Fibroblast of the conjunctiva (primary cell): Measurements from ENCODE around the gene RASA2.
"Not testable (repeated sequence)": the region's sequence is repeated elsewhere in the genome, so short reads cannot be mapped to it uniquely, and the experiment has no call there.

Experiments
- DNase-seq: peaks from one replicate; pipeline ENCODE4 v3.0.0-alpha.2; 2010; ENCODE audit warnings: low read depth

RASA2 gene

DNA sequence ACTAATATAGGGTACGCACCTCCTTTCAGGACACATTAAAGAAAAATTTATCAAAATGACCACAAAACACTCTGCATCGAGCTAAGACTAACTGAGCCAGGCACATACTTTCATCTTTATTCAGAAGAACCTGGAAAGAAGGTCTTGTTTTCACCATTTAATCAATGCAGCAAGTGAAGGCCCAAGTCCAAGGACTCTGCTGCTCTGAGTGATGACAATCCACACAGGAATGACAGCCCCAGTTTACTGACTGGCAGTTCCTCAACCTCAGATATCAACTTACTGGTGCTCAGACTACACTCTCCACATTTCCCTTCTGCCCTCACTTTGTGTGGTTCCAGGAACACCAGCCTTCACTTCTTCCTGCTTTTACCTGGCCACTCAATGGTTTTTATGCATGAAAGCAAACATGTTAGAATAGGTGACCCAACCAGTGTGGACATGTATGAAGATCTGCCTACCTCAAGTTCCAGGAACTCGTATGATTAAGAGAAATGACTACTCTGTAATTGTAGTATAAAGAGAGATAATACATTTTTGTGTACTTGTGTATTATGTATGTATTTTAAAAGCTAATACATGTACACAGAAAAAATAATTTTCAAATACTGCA is 29.1 kb upstream of the RASA2 start:
- no peak for DNase-seq

DNA sequence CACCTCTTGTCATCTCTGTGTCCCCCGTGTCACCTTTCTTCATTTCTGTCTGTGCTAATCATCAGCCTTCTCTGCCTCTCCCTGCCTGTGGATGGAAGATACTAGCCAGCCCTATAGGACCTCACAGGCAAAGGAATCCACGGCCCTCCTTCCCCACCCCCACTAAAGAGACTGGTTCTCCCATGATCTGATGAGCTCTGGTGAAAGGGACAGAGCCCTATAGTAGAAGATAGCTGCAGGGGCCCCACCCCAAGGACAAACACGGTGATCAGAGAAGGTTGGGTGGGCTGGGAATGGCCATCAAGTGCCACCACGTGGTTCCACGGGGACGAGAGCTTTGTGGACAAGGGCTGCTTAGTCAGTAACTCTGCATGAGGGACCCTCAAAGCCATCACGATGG is 27.8 kb upstream of the RASA2 start:
- no peak for DNase-seq

DNA sequence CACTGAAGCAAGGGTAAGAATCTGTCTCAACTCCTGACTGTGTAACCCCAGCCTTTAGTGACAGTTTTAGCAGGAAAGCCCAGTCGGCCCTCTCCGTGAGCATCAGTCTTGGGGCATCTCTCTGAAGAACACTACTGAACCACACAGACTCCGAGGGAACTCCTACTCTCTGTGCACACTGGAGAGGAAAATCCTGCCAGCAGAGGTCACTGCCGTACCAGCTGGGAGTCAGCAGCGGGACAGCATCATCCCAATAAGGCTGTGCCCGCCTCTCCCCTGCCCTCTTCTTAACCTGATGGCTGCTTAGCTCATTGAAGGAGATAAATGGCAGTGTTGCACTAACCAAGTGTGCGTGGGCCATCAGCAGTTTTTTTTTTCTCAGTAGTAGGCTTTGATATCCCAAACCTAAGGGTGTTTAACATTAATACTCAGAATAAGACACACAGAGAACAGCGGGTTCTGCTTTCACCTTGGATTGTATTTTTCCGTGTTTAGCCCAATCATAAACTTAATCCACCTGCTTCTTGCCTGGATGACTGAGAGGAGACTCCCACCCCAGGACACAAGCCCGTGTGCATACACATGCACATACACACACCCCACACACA is 26.6 kb upstream of the RASA2 start:
- peak; percentile 75 for DNase-seq

DNA sequence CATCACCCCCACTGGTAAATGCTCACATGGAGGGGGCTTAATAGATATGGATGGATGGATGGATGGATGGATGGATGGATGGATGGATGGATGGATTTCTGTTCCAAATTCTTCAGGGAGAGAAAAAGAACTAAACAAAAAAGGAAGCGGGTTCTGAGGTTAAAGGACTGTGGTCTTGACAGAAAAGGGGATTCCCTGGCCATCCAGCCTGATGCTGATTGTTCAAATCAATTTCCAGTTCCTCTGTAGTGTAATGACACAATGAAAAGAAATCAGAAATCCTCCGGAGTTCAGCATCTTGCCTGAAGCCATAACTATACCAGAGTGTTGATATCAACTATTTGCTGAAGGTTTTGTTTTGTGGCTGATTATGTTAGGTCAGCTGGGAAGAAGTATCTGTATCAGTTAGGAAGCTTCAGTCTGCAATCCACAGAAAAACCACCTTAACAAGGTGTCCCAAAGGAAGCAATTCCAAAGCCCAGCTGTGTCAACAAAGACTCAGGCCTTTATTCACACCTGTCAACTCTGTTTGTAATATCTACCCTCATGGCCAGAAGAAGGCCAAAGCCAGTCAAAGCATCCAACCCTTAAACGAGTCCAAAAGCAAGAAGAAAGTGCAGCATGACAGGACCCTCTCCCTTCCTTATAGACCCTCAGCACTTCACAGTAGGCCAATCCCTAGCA is 24.5 kb upstream of the RASA2 start:
- DNase-seq, result no peak

DNA sequence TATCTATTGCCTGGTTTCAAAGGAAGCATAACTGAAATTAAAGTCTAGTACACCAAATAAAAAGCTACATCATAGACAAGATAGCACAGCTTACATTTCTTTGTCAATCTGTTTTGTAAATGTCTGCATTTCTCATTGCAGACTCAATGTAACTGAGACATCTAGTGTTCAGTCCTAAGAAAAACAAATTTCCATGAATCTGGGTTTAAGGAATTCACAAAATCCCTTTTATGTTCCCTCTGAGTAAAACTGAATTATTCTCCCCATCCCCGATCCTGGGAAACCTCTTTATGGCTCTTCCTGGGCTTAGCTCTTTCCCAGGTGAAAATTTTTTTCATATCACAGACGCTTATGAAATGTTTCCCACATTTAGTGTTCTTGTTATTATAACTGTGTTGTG is 21.6 kb upstream of the RASA2 start:
- DNase-seq, result no peak

DNA sequence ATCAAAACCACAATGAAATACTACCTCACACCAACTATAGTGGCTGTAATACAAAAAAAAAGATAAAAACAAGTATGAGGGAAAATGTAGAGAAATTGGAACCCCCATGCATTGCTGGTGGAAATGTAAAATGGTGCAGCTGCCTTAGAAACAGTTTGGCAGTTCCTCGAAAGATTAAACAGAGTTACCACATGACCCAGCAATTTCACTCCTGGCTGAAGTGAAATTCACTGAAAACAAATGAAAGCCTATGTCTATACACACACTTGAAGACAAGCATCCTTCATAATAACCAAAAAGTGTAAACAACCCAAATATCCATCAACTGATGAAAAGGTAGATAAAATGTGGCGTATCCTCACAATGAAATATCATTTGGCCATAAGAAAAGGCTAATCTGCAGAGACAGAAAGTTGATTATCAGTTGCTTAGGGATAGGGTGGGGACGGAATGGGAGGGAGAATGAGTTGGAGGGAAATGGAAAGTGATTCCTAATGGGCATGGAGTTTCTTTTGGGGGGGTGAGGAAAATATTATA is 20.1 kb upstream of the RASA2 start:
- DNase-seq, result no peak

DNA sequence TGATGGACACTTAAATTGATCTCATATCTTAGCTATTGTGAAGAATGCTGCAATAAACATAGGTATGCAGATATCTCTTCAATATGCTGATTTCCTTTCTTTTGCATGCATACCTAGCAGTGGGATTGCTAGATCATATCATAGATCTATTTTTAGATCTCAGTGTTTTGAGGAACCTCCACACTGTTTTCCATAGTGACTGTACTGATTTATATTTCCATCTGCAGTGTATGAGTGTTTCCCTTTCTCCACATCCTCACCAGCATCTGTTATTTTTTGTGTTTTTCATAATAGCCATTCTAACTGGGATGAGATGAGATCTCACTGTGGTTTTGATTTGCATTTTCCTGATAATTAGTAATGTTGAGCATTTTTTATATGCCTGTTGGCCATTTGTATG is 17.1 kb upstream of the RASA2 start:
- DNase-seq, result no peak

DNA sequence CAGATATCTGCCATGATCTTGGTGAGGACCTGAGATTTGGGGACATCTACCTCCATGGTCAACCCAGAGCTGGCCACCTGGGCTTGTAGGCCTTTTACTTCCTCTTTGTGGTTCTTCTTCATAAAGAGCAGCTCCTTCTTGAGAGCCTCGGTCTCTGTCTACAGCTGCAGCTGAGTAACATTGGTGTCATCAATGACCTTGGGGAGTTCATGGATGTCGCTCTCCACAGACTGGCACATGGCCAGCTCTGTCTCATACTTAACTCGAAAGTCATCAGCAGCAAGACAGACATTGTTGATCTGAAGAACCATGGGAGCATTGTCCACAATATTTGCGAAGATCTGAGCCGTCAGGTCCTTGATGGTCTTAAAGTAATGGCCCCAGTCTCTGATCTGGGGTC is 15.7 kb upstream of the RASA2 start:
- no peak for DNase-seq

DNA sequence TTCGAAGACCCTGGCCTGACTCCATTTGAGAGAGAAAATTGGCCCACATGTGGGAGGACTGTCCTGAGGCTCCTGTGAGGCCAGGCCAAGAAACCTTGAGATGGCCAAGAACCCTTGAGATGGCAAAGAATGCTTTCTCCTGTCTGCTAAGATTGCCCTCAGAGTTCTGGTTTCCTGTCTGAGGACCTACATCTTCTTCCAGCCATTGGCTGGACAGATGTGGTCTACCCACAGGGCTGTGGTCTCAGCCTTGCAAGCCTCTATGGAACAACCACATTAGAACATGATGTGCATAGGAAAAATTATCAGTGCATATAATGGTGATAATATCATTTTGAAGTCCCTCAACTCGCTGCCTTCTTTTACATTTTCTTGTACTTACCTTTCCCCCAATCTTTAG is 10.8 kb upstream of the RASA2 start:
- no peak for DNase-seq

DNA sequence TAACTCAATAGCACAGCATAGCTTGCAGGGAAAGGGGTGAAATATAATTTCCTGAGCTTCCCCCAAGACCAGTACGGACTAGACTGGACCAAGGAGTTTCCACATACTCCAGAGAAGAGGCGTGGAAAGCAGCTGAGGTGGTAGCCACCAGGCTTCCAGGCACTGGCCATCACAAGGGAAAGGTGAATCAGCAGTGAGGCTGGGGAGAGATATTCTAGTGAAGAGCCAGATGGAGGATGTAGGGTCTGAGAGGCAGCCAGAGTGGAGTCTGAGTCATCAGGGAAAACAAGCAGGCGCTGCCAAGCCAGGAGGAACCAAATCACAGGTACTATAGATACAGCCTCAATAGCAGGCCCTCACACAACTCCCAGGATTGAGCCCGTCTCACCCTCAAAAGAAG is 9.6 kb upstream of the RASA2 start:
- peak; percentile 13 for DNase-seq

DNA sequence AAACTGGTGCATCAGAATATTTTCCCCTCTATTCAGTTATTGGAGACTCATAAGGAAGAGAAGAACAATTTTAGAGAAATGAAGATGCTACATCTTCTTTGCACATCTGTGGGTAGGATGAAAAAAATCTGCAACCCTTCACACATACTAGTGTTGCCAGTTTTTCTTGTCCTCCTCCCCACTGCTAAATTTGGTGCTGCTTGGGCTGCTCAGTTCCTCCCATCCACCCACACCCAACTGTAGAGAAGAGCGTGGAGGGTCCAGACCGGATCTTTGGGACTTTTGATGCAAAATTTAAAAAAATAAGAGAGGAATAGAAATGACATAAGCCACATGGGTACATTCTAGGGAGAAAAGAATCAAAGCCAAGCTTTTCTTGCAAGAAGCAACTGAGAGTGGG is 8.7 kb upstream of the RASA2 start:
- no peak for DNase-seq

DNA sequence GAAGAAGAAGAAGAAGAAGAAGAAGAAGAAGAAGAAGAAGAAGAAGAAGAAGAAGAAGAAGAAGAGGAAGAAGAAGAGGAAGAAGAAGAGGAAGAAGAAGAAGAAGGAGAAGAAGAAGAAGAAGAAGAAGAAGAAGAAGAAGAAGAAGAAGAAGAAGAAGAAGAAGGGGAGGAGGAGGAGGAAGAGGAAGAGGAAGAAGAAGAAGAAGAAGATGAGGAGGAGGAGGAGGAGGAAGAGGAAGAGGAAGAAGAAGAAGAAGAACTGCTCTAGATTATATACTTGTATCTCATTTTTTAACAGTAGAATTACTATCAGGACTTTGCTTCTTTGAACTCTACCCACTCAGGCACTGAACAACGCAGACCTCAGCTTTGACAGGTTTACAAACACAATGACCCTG is 8.0 kb upstream of the RASA2 start:
- DNase-seq, result not testable (repeated sequence)

DNA sequence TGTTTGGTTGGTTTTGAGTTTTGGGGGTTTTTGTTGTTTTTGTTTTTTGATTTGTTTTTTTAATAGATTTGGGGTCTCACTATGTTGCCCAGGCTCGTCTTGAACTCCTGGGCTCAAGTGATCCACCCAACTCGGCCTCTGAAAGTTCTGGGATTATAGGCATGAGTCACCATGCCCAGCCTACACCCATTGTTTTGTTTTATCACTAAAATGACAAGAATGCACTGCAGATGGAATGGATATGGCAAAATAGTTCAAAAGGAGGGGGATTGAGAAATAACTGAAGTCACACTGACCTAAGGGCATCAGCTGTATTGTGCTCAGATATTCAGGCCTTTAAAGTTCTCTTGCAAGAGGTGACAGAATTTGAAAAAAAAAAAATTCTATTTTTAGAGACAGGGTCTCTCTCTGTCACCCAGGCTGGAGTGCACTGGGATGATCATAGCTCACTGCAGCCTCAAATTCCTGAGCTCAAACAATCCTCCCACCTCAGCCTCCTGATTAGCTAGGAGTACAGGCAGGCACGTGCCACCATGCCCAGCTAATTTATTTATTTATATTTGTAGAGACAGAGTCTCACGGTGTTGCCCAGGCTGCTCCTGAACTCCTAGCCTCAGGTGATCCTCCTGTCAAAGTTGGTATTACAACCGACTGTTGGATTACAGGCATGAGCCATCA is 4.4 kb upstream of the RASA2 start:
- DNase-seq, result peak; percentile 78

DNA sequence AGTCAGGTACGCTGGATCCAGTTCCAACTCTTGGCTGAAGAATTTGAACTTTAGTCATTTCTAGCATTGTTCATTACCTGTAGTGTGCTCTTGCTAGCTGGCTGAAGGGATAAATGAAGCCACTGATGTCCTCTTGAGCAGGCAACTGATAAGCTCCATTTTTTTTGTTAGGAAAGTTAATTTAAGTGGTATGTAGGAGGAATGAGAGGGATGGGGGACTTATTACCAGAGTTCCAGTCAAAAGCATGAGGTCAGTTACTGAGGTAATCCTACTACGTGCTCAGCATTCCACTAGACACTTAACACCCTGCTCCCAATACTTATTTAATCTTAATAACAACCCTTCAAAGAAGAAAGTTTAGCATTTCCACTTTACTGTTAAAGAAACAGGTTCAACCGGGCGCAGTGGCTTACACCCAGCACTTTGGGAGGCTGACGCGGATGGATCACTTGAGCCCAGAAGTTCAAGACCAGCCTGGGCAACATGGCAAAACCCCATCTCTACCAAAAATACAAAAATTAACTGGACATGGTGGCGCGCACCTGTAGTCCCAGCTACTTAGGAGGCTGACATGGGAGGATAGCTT is 2.0 kb upstream of the RASA2 start:
- DNase-seq, result no peak

DNA sequence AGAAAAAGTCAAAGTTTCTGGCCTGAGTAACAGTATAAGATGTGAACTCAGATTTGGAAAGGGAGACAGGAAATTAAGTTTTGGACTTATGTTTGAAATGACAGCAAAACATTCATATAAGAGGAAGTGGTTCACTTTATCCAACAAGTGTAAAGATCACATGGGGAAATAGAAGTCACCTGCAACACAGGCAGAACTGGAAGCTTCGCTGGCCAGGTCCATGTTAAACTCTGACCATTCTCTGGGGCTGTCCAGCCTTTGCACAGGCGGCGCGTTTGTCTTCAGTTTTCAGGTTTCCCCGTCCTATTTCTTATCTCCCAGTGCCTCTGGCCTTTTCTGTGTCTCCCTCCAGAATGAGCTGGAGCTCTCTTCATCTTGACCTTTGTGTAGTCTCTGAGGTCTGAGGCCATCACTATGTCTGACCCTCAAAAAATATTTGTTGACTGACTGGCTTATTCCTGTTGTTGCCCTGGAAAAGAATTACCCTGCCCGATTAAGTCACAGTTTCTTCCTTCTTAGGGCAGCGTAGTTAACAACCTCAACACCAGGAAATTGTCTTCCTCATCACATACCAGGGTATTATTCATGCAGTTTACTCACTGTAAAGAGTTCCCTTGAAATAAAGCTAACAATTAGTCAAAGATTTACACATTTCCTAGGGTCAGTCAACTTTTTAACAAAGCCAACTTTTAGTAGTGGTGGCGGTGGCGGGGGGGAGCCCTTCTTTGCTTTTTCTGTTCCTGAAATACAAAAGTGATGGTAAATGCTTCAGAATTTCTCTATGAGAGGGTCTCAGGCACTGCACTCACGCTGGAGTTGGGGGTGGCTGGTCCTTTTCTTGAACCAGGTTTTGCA is 959 bp upstream of the RASA2 start:
- peak; percentile 4 for DNase-seq

DNA sequence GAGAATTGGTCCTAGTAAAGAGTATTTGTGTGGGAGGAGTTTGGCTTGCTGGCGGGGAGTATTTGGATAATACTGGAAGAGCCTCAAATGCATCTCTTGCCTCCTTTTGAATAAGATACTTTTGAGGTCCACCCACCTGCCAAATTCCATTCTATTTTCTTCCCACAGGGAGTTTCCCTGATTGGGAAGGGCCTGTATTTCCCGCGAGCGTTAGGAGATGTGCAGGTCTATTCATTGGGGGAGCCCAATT is 406 bp upstream of the RASA2 start:
- DNase-seq, result no peak

DNA sequence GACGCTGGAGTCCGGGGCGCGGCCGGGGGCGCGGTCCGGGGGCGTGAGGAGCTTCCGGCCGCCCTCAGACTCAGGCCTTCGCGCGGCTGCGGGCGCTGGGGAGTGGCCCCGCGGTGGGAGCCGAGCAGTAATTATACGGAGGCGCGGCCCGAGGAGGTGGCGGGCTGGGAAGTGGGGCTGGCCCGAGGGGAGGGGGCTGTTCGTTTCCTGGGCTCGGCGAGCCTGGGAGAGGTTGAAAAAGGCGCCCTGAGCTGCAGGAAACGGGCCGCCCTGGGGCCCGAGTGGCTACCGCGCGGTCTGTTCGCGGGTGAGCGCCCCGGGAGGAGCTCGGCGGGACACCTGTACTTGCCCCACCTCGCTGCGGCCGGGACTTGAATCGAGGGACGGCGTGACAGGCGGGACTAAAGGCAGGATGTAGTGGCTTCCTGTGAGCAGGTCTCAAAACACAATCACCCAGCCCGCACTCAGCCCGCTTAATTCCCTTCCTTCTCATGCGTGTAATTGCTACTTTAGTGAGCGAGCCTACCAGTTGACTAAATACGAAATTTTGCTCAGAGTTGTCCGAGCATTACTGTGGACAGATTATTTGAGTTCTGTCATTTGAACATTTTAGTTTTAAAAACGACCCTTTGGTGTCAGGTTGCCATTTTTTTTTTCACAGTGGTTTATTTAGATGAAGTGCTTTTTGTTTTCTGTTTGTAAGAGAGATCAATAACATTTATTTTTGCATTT is 860 bp downstream of the RASA2 start:
- DNase-seq, result peak; percentile 5

DNA sequence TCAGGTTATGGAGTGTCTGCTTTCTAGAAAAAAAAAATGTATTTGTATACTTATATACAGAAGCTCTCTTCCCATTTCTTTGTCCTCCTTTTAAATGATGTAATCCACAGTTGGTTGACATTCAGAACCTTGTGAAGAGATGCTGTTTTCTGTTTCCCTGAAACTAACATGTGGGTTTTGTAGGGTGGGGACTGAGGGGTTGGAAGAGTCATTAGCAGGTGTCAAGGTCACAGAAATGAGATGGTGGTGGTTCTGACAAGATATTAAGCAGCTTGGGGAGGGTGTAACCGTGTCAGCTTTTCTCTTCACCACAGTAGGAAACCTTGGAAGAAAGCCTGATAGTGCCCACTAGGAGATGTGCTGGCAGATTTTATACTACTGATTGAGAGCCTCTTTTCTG is 2.4 kb downstream of the RASA2 start:
- no peak for DNase-seq

DNA sequence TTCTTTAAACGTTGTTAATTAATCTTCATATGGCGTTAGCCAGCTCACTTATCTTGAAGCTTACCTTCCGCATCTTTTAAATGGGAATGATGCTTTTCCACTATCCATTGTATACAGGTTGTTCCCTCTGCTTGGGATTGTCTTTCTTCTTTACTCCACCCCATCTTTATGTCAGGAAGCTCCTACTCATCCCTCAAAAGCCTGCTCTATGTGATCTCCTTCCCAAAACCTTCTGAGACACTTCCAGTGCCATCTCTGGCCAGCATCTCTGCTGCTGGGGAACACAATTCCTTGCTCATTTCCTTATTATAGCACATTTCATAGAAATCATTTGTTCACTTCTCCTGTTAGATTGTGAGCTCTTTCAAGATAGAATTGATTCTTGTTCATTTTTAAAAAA is 4.3 kb downstream of the RASA2 start:
- no peak for DNase-seq

DNA sequence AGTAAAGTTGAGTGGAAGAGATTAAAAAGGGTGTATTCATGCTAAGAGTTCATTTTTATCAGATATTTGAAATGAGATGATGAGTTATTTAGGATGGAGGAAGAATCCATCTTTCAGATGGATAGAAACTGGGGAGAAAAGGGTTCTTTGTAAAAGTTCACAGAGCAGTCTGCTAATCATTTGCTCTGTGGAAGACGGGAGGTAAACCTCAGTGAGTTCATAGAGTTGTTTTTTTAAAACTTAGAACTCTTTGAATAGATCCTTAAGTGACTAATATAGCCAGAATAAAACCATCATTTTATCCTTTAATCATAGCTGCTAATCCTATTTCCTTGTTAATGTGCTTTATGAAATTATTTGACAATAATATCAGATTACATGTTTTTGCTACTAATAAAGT is 5.1 kb downstream of the RASA2 start:
- DNase-seq, result no peak

DNA sequence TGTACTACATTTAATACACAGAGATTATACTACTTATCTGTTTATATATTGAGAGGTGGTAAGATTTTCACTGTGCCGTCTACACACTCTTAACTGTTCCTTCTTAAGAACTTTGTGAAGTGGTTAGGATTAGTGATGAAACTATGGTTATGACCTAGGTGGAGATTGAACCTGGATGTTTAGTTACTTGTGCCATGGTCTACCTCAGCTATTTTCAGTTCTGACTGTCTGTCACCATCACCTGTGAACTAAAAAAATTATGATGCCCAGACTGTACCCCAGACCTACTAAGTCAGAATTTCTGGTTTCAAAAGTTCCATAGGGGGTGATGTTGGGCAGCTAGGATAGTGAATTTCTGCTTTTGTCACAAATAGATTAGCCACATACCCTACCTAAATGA is 6.4 kb downstream of the RASA2 start:
- no peak for DNase-seq
